Neuronal stem cell (in vitro differentiated cells): Measurements from ENCODE around the gene COL9A2.
A peak's percentile ranks its signal among the peaks of the same experiment; 100 is the strongest.

Experiments
- DNase-seq: peaks from one replicate; pipeline ENCODE4 v3.0.0-alpha.2; 2013; ENCODE audit warnings: low spot score
- H2AFZ ChIP-seq: one replicate; pipeline ENCODE4 v1.6.1; 2013; ENCODE audit warnings: mild to moderate bottlenecking, low read length, inconsistent platforms
- H2AK5ac ChIP-seq: 2 replicates; pipeline ENCODE4 v1.6.1; 2013; ENCODE audit warnings: low read depth, mild to moderate bottlenecking, inconsistent platforms, low read length, moderate library complexity, mixed read lengths
- H2BK120ac ChIP-seq: 2 replicates; pipeline ENCODE4 v1.6.1; 2013; ENCODE audit warnings: low read depth, mild to moderate bottlenecking, inconsistent platforms, low read length, moderate library complexity, mixed read lengths
- H2BK12ac ChIP-seq: one replicate; pipeline ENCODE4 v1.6.1; 2013; ENCODE audit warnings: low read length, inconsistent platforms
- H2BK15ac ChIP-seq: 2 replicates; pipeline ENCODE4 v1.6.1; 2013; ENCODE audit warnings: mild to moderate bottlenecking, low read length, inconsistent platforms, mixed read lengths
- H2BK5ac ChIP-seq: one replicate; pipeline ENCODE4 v1.6.1; 2013; ENCODE audit warnings: inconsistent platforms, mild to moderate bottlenecking, low read length, moderate library complexity
- H3K14ac ChIP-seq: one replicate; pipeline ENCODE4 v1.6.1; 2013; ENCODE audit warnings: low read length, inconsistent platforms
- H3K18ac ChIP-seq: 2 replicates; pipeline ENCODE4 v1.6.1; 2013; ENCODE audit warnings: low read length, inconsistent platforms
- H3K23ac ChIP-seq: 2 replicates; pipeline ENCODE4 v1.6.1; 2013; ENCODE audit warnings: low read depth, mild to moderate bottlenecking, mixed read lengths, low read length, inconsistent platforms; ENCODE audit not compliant: poor library complexity
- H3K27ac ChIP-seq: replicated peaks from 3 replicates; pipeline ENCODE4 v1.5.1; 2013; ENCODE audit warnings: low read length, inconsistent platforms
- H3K27me3 ChIP-seq, 3 experiments: 2 replicates each; pipeline ENCODE4 v1.6.1; 2013; ENCODE audit warnings: low read length in 3 of 3, mild to moderate bottlenecking in 2 of 3, inconsistent platforms in 1 of 3, low read depth in 1 of 3, mixed read lengths in 1 of 3, moderate library complexity in 1 of 3; ENCODE audit not compliant: control insufficient read depth in 3 of 3, insufficient read depth in 3 of 3
- H3K36me3 ChIP-seq, 2 donors: replicated peaks in 1 of 2; 2 replicates each; pipeline ENCODE4 v1.6.1; 2013; ENCODE audit warnings: low read length in 2 of 2; ENCODE audit not compliant: control insufficient read depth in 2 of 2, insufficient read depth in 2 of 2
- H3K4ac ChIP-seq: 2 replicates; pipeline ENCODE4 v1.6.1; 2013; ENCODE audit warnings: inconsistent platforms, mild to moderate bottlenecking, low read length, moderate library complexity
- H3K4me1 ChIP-seq, 2 donors: 1 replicate in 1 of 2; 2 replicates in 1 of 2; pipeline ENCODE4 v1.6.1; 2013; ENCODE audit warnings: low read length in 2 of 2, low read depth in 1 of 2; ENCODE audit not compliant: control insufficient read depth in 2 of 2, insufficient read depth in 1 of 2
- H3K4me2 ChIP-seq: one replicate; pipeline ENCODE4 v1.6.1; 2013; ENCODE audit warnings: mild to moderate bottlenecking, low read length, inconsistent platforms; ENCODE audit not compliant: insufficient read depth, poor library complexity, severe bottlenecking
- H3K4me3 ChIP-seq, 2 donors: 2 replicates each; pipeline ENCODE4 v1.5.1; 2013; ENCODE audit warnings: low read length in 2 of 2, mild to moderate bottlenecking in 2 of 2, inconsistent platforms in 1 of 2, moderate library complexity in 1 of 2
- H3K79me1 ChIP-seq: one replicate; pipeline ENCODE4 v1.6.1; 2013; ENCODE audit warnings: low read depth, mild to moderate bottlenecking, inconsistent platforms, low read length, moderate library complexity
- H3K9ac ChIP-seq: one replicate; pipeline ENCODE4 v1.6.1; 2013; ENCODE audit warnings: mild to moderate bottlenecking, low read depth, low read length, inconsistent platforms; ENCODE audit not compliant: poor library complexity
- H3K9me3 ChIP-seq, 2 donors: replicated peaks in 1 of 2; 2 replicates each; pipeline versions ENCODE3 to v1.6.1; 2013; ENCODE audit warnings: low read length in 2 of 2, mild to moderate bottlenecking in 2 of 2, inconsistent platforms in 1 of 2, low read depth in 1 of 2, mixed read lengths in 1 of 2, moderate library complexity in 1 of 2; ENCODE audit not compliant: control insufficient read depth in 2 of 2, insufficient read depth in 1 of 2
- H4K8ac ChIP-seq: one replicate; pipeline ENCODE4 v1.6.1; 2013; ENCODE audit warnings: low read depth, mild to moderate bottlenecking, inconsistent platforms, low read length, moderate library complexity
- H4K91ac ChIP-seq: one replicate; pipeline ENCODE4 v1.6.1; 2013; ENCODE audit warnings: low read length, low read depth, mild to moderate bottlenecking, inconsistent platforms; ENCODE audit not compliant: poor library complexity
- WGBS, 2 donors: extraction: QIAGEN DNeasy Blood & Tissue Kit; methylation state at CpG; one replicate each; pipeline ENCODE4 v1.1.7; 2013; ENCODE audit warnings: missing lambda C conversion rate in 2 of 2, mixed read lengths in 1 of 2; ENCODE audit not compliant: insufficient read length in 2 of 2, insufficient replicate concordance in 1 of 2; ENCODE audit errors: extremely low coverage in 2 of 2; 5-methylcytosine and 5-hydroxymethylcytosine counted together

The COL9A2 gene

DNA sequence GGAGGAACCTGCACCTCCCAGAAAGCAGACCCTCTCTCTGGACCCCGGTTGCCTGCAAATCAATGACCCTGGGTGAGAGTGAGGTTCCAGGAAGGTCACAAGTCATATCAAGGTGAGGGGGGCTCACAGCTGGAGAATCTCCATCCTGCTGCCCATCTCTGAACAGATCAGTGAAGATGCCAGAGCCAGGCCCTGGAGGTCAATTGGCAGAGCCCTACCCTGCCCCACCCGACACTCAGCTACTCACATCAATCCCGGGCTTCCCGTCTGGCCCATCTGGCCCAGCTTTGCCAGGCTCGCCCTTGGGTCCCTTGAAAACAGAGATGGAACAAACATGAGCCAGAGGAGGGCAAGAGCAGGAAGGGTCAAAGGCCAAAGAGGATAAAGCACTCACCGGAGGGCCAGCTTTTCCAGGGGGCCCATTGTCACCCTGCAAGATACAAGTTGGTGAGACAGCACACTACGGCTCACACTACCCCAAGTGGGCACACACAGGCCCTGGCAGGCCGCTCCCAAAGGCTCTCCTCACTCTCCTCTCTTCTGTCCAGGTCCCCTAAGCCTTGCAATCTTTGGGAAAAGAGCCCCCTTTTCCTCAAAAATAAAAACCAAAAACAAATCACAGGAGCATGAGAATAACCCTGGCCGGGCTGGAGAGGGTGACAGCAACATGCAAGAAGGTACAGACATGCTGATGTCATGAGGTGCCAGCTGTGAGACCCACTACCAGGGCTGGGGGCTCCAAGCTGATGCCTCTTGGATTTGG is 2.9 kb downstream of the COL9A2 start:
- Histone ChIP-seq H4K8ac (peak overlapping the region; percentile 44), H2BK15ac (peak overlapping the region; percentile 2), H3K4me1 (peaks cover 12 to 28% of the 10 kb centered on the region in 2 donors), H3K4ac (no peak overlapping the region), H4K91ac (peak overlapping the region; percentile 3), H3K4me2 (peak overlapping the region; percentile 22), H3K23ac (no peak overlapping the region), H2BK12ac (peak overlapping the region; percentile 59), H3K9me3 (no peaks in the 10 kb centered on the region), H3K36me3 (no peaks in the 10 kb centered on the region), H3K79me1 (peaks cover 1% of the 10 kb centered on the region), H3K4me3 (peak overlapping the region in 1 of 2 donors; percentile 64), H3K14ac (no peak overlapping the region), H2BK5ac (peak overlapping the region; percentile 96), H3K18ac (peak overlapping the region; percentile 98), H2BK120ac (peak overlapping the region; percentile 53), H2AFZ (peak overlapping the region; percentile 97), H3K27ac (peak overlapping the region; percentile 79), H2AK5ac (peak overlapping the region; percentile 81), H3K27me3 (peaks cover 12 to 35% (median 24%) of the 10 kb centered on the region in 3 experiments), H3K9ac (no peak overlapping the region)
- no CpG with 5 or more reads among the region's 9 CpGs for WGBS, 2 donors
- DNase-seq: no peak

- Histone ChIP-seq H3K4ac (no peak overlapping the region), H3K9ac (no peak overlapping the region), H3K79me1 (peaks cover 1% of the 10 kb centered on the region), H4K91ac (no peak overlapping the region), H3K36me3 (no peaks in the 10 kb centered on the region), H3K27me3 (peaks cover 12 to 29% (median 24%) of the 10 kb centered on the region in 3 experiments), H3K18ac (peak overlapping the region; percentile 36), H4K8ac (no peak overlapping the region), H2BK5ac (no peak overlapping the region), H2AFZ (no peak overlapping the region), H2AK5ac (peak overlapping the region; percentile 3), H3K27ac (no peak overlapping the region), H3K23ac (peak overlapping the region; percentile 53), H3K9me3 (no peaks in the 10 kb centered on the region), H2BK15ac (no peak overlapping the region), H3K4me1 (peaks cover 12 to 28% of the 10 kb centered on the region in 2 donors), H3K14ac (no peak overlapping the region), H2BK120ac (no peak overlapping the region), H2BK12ac (no peak overlapping the region), H3K4me3 (no peak overlapping the region), H3K4me2 (no peak overlapping the region)
- no peak for DNase-seq
- no CpG with 5 or more reads among the region's 5 CpGs for WGBS, 2 donors
Measured at GRCh38 chr1:40313329-40313957, 3.6 kb downstream of the COL9A2 start.

- H3K4me1 ChIP-seq: peaks cover 12 to 28% of the 10 kb centered on the region in 2 donors
- WGBS, 2 donors: no CpG with 5 or more reads among the region's 10 CpGs
Measured at GRCh38 chr1:40312238-40313205, 4.6 kb downstream of the COL9A2 start.

More at GRCh38 chr1:40312238-40313205, 4.6 kb downstream of the COL9A2 start:
- peak overlapping the region; percentile 81 for H2AK5ac ChIP-seq
- peak overlapping the region; percentile 39 for H3K18ac ChIP-seq
- no peak overlapping the region for H2BK12ac ChIP-seq
- H3K4me3 ChIP-seq: no peak overlapping the region
- no peak overlapping the region for H4K91ac ChIP-seq
- no peak overlapping the region for H4K8ac ChIP-seq
- no peak overlapping the region for H3K14ac ChIP-seq
- DNase-seq: no peak
- H3K27ac ChIP-seq: no peak overlapping the region
- peaks cover 1% of the 10 kb centered on the region for H3K79me1 ChIP-seq
- H3K9me3 ChIP-seq: no peaks in the 10 kb centered on the region
- no peaks in the 10 kb centered on the region for H3K36me3 ChIP-seq
- H2BK120ac ChIP-seq: peak overlapping the region; percentile 24
- H3K27me3 ChIP-seq: peaks cover 12 to 22% (median 19%) of the 10 kb centered on the region in 3 experiments
- H3K4me2 ChIP-seq: no peak overlapping the region
- peak overlapping the region; percentile 75 for H2BK15ac ChIP-seq
- H3K9ac ChIP-seq: peak overlapping the region; percentile 1
- no peak overlapping the region for H2BK5ac ChIP-seq
- no peak overlapping the region for H2AFZ ChIP-seq
- no peak overlapping the region for H3K4ac ChIP-seq
- peak overlapping the region; percentile 14 for H3K23ac ChIP-seq
